Measurements from ENCODE around the gene PHLPP1.
"Not testable (repeated sequence)": the region's sequence is repeated elsewhere in the genome, so short reads cannot be mapped to it uniquely, and the experiment has no call there.

Gene PHLPP1

GRCh38 chr18:62725896-62726295, 10.6 kb downstream of the PHLPP1 start:
- H3K27me3 Mint-ChIP-seq (ENCODE audit: low read depth), result peaks cover 7% of the 10 kb centered on the region
- no peaks in the 10 kb centered on the region for H3K9me3 Mint-ChIP-seq
- H3K4me1 Mint-ChIP-seq (ENCODE audit: low read depth), result peaks cover 3% of the 10 kb centered on the region
- H3K4me3 Mint-ChIP-seq, result no peak overlapping the region
- H3K36me3 Mint-ChIP-seq (ENCODE audit: low read depth), result peaks cover 2% of the 10 kb centered on the region
- no peak overlapping the region for H3K27ac Mint-ChIP-seq

GRCh38 chr18:62728254-62728653, 12.9 kb downstream of the PHLPP1 start:
- H3K4me3 Mint-ChIP-seq, result no peak overlapping the region
- H3K27me3 Mint-ChIP-seq (ENCODE audit: low read depth), result peaks cover 3% of the 10 kb centered on the region
- H3K9me3 Mint-ChIP-seq, result peaks cover 6% of the 10 kb centered on the region
- H3K4me1 Mint-ChIP-seq (ENCODE audit: low read depth), result no peaks in the 10 kb centered on the region
- H3K36me3 Mint-ChIP-seq (ENCODE audit: low read depth), result peaks cover 6% of the 10 kb centered on the region
- no peak overlapping the region for H3K27ac Mint-ChIP-seq

GRCh38 chr18:62729487-62730386, 14.4 kb downstream of the PHLPP1 start:
- no peak overlapping the region for H3K27ac Mint-ChIP-seq

GRCh38 chr18:62730941-62731340, 15.6 kb downstream of the PHLPP1 start:
- H3K4me1 Mint-ChIP-seq (ENCODE audit: low read depth), result no peaks in the 10 kb centered on the region
- H3K36me3 Mint-ChIP-seq (ENCODE audit: low read depth), result peaks cover 4% of the 10 kb centered on the region
- no peak overlapping the region for H3K27ac Mint-ChIP-seq
- no peak overlapping the region for H3K4me3 Mint-ChIP-seq
- no peaks in the 10 kb centered on the region for H3K27me3 Mint-ChIP-seq (ENCODE audit: low read depth)
- H3K9me3 Mint-ChIP-seq, result peaks cover 6% of the 10 kb centered on the region

More at GRCh38 chr18:62729487-62730386, 14.4 kb downstream of the PHLPP1 start:
- Mint-ChIP-seq H3K9me3 (peaks cover 6% of the 10 kb centered on the region), H3K27me3 (ENCODE audit: low read depth) (peaks cover under 1% of the 10 kb centered on the region), H3K4me1 (ENCODE audit: low read depth) (no peaks in the 10 kb centered on the region), H3K4me3 (no peak overlapping the region), H3K36me3 (ENCODE audit: low read depth) (peaks cover 4% of the 10 kb centered on the region)

GRCh38 chr18:62732617-62733016, 17.3 kb downstream of the PHLPP1 start:
- H3K9me3 Mint-ChIP-seq, result peaks cover 6% of the 10 kb centered on the region
- H3K27ac Mint-ChIP-seq, result no peak overlapping the region
- no peaks in the 10 kb centered on the region for H3K4me1 Mint-ChIP-seq (ENCODE audit: low read depth)
- H3K4me3 Mint-ChIP-seq, result no peak overlapping the region
- no peaks in the 10 kb centered on the region for H3K27me3 Mint-ChIP-seq (ENCODE audit: low read depth)
- H3K36me3 Mint-ChIP-seq (ENCODE audit: low read depth), result peaks cover 4% of the 10 kb centered on the region

GRCh38 chr18:62734290-62734689, 18.9 kb downstream of the PHLPP1 start:
- no peak overlapping the region for H3K27ac Mint-ChIP-seq
- H3K9me3 Mint-ChIP-seq, result peaks cover 6% of the 10 kb centered on the region
- H3K4me1 Mint-ChIP-seq (ENCODE audit: low read depth), result no peaks in the 10 kb centered on the region
- peaks cover 4% of the 10 kb centered on the region for H3K36me3 Mint-ChIP-seq (ENCODE audit: low read depth)
- H3K4me3 Mint-ChIP-seq, result no peak overlapping the region
- H3K27me3 Mint-ChIP-seq (ENCODE audit: low read depth), result no peaks in the 10 kb centered on the region

- Mint-ChIP-seq H3K9me3 (peaks cover 6% of the 10 kb centered on the region), H3K27me3 (ENCODE audit: low read depth) (no peaks in the 10 kb centered on the region), H3K36me3 (ENCODE audit: low read depth) (peaks cover 4% of the 10 kb centered on the region), H3K27ac (no peak overlapping the region), H3K4me3 (no peak overlapping the region), H3K4me1 (ENCODE audit: low read depth) (no peaks in the 10 kb centered on the region)
These were observed 20.0 kb downstream of the PHLPP1 start for GRCh38 chr18:62735387-62735786.

- Mint-ChIP-seq H3K4me1 (ENCODE audit: low read depth) (peaks cover 4% of the 10 kb centered on the region), H3K9me3 (peaks cover 6% of the 10 kb centered on the region)
These were observed 20.9 kb downstream of the PHLPP1 start for GRCh38 chr18:62736077-62736855.

GRCh38 chr18:62737241-62737873, 22.0 kb downstream of the PHLPP1 start:
- H3K27ac Mint-ChIP-seq, result no peak overlapping the region
- no peaks in the 10 kb centered on the region for H3K36me3 Mint-ChIP-seq (ENCODE audit: low read depth)
- H3K27me3 Mint-ChIP-seq (ENCODE audit: low read depth), result no peaks in the 10 kb centered on the region
- H3K4me1 Mint-ChIP-seq (ENCODE audit: low read depth), result peaks cover 4% of the 10 kb centered on the region
- H3K9me3 Mint-ChIP-seq, result peaks cover 4% of the 10 kb centered on the region
- H3K4me3 Mint-ChIP-seq, result no peak overlapping the region

More at GRCh38 chr18:62736077-62736855, 20.9 kb downstream of the PHLPP1 start:
- Mint-ChIP-seq H3K27me3 (ENCODE audit: low read depth) (no peaks in the 10 kb centered on the region), H3K36me3 (ENCODE audit: low read depth) (peaks cover 4% of the 10 kb centered on the region), H3K4me3 (no peak overlapping the region), H3K27ac (no peak overlapping the region)

GRCh38 chr18:62738639-62739038, 23.3 kb downstream of the PHLPP1 start:
- H3K4me3 Mint-ChIP-seq, result no peak overlapping the region
- no peak overlapping the region for H3K27ac Mint-ChIP-seq
- H3K4me1 Mint-ChIP-seq (ENCODE audit: low read depth), result peaks cover 4% of the 10 kb centered on the region
- no peaks in the 10 kb centered on the region for H3K9me3 Mint-ChIP-seq
- no peaks in the 10 kb centered on the region for H3K36me3 Mint-ChIP-seq (ENCODE audit: low read depth)
- no peaks in the 10 kb centered on the region for H3K27me3 Mint-ChIP-seq (ENCODE audit: low read depth)

GRCh38 chr18:62739911-62740310, 24.6 kb downstream of the PHLPP1 start:
- Mint-ChIP-seq H3K9me3 (no peaks in the 10 kb centered on the region), H3K4me1 (ENCODE audit: low read depth) (peaks cover 6% of the 10 kb centered on the region), H3K36me3 (ENCODE audit: low read depth) (no peaks in the 10 kb centered on the region), H3K27me3 (ENCODE audit: low read depth) (no peaks in the 10 kb centered on the region), H3K4me3 (no peak overlapping the region), H3K27ac (no peak overlapping the region)

GRCh38 chr18:62740650-62741049, 25.3 kb downstream of the PHLPP1 start:
- not testable (repeated sequence) for H3K27me3 Mint-ChIP-seq (ENCODE audit: low read depth); H3K4me3 Mint-ChIP-seq; H3K27ac Mint-ChIP-seq; H3K4me1 Mint-ChIP-seq (ENCODE audit: low read depth); H3K36me3 Mint-ChIP-seq (ENCODE audit: low read depth); H3K9me3 Mint-ChIP-seq

- H3K4me3 Mint-ChIP-seq, result no peak overlapping the region
- H3K4me1 Mint-ChIP-seq (ENCODE audit: low read depth), result peaks cover 6% of the 10 kb centered on the region
- H3K9me3 Mint-ChIP-seq, result no peaks in the 10 kb centered on the region
- H3K36me3 Mint-ChIP-seq (ENCODE audit: low read depth), result no peaks in the 10 kb centered on the region
- H3K27ac Mint-ChIP-seq, result no peak overlapping the region
- no peaks in the 10 kb centered on the region for H3K27me3 Mint-ChIP-seq (ENCODE audit: low read depth)
These were observed 25.8 kb downstream of the PHLPP1 start for GRCh38 chr18:62741118-62741566.

GRCh38 chr18:62741584-62741983, 26.2 kb downstream of the PHLPP1 start:
- H3K9me3 Mint-ChIP-seq, result no peaks in the 10 kb centered on the region
- no peaks in the 10 kb centered on the region for H3K36me3 Mint-ChIP-seq (ENCODE audit: low read depth)

More at GRCh38 chr18:62741584-62741983, 26.2 kb downstream of the PHLPP1 start:
- Mint-ChIP-seq H3K27me3 (ENCODE audit: low read depth) (no peaks in the 10 kb centered on the region), H3K4me3 (no peak overlapping the region), H3K4me1 (ENCODE audit: low read depth) (peaks cover 6% of the 10 kb centered on the region), H3K27ac (no peak overlapping the region)

All from T-helper 1 cell treated with Interleukin-12 subunit alpha and Interleukin-12 subunit beta and Interleukin-4 antibody, amounts not matched to agents 30 μg/mL and 1 μg/mL, for 36 hours (primary cell).